Measurements from ENCODE around the gene TCEANC2. TPM values are rescaled to one million over a fixed set of nuclear protein-coding genes. Genes with fewer than 3 reads are reported as not detected.

TCEANC2 gene
- total RNA-seq, 1 experiment from 2014 or later, result 5.3 TPM

- no peak overlapping the region for H3K18ac ChIP-seq (ENCODE audit: insufficient read length, low read depth, low read length)
- no peaks in the 10 kb centered on the region; the same call in 1 of the 2 replicates for H3K27me3 Mint-ChIP-seq (ENCODE audit: low read depth)
- no CpG with 5 or more reads among the region's 2 CpGs for WGBS (ENCODE audit: extremely low coverage, insufficient read length, low lambda C conversion rate)
- no peak overlapping the region for H2BK120ac ChIP-seq (ENCODE audit: low read depth, low read length, poor library complexity, severe bottlenecking)
- no peak overlapping the region; a peak in 1 of 7 replicates for H3K27ac Mint-ChIP-seq
- no peak overlapping the region for H3T11ph ChIP-seq (ENCODE audit: low read length)
- H2BK15ac ChIP-seq (ENCODE audit: low read depth, low read length), result no peak overlapping the region
- no peak overlapping the region for H2AFZ ChIP-seq (ENCODE audit: low read length)
- no peaks in the 10 kb centered on the region for H4K20me1 ChIP-seq (ENCODE audit: control insufficient read depth, insufficient read depth, insufficient read length)
- H3K4me1 ChIP-seq (ENCODE audit: insufficient read depth, low read length), result no peaks in the 10 kb centered on the region
- no peak overlapping the region for H2BK20ac ChIP-seq (ENCODE audit: low read depth, low read length, poor library complexity, severe bottlenecking)
- no peaks in the 10 kb centered on the region for H3K79me2 ChIP-seq (ENCODE audit: insufficient read depth, low read length)
- no peak overlapping the region for H2BK5ac ChIP-seq (ENCODE audit: insufficient read length, low read length)
- 0 out of 7 replicates have a peak, but pooled peaks cover 0 to 2% (median 0%) of the 10 kb centered on the region in 3 experiments for H3K36me3 Mint-ChIP-seq (ENCODE audit: insufficient read depth in 1 of 3, low read depth in 3 of 3)
- no peak overlapping the region for H4K91ac ChIP-seq (ENCODE audit: insufficient read length, low read depth, low read length)
- H4K5ac ChIP-seq (ENCODE audit: insufficient read length, low read depth, low read length), result no peak overlapping the region
- no peak overlapping the region for H3K27ac ChIP-seq (ENCODE audit: insufficient read length, low read depth, low read length)
- DNase-seq, result peak; percentile 26
- peaks cover 5 to 10% of the 10 kb centered on the region in 2 experiments; a peak in 2 of 4 replicates for H3K4me1 Mint-ChIP-seq
- H4K8ac ChIP-seq (replicated peaks; ENCODE audit: insufficient read length, low read depth, low read length), result no peak overlapping the region
- H3K79me1 ChIP-seq (ENCODE audit: insufficient read depth, low read depth, low read length, poor library complexity, severe bottlenecking), result no peaks in the 10 kb centered on the region
- no peak overlapping the region for H3K4me3 Mint-ChIP-seq
- H3K23ac ChIP-seq (ENCODE audit: insufficient read length, low read depth, low read length), result no peak overlapping the region
- H3K9me3 Mint-ChIP-seq, result no peaks in the 10 kb centered on the region
- no peaks in the 10 kb centered on the region for H3K27me3 ChIP-seq (ENCODE audit: insufficient read depth, low read length)
- H2BK12ac ChIP-seq (ENCODE audit: insufficient read length, low read depth, low read length), result no peak overlapping the region
- no peak overlapping the region for H3K4ac ChIP-seq (ENCODE audit: low read depth, low read length)
- no peak overlapping the region for H3K14ac ChIP-seq (ENCODE audit: insufficient read depth, low read length)
- no peak overlapping the region for H3K56ac ChIP-seq (ENCODE audit: insufficient read length, low read depth, low read length)
- no peaks in the 10 kb centered on the region for H3K23me2 ChIP-seq (ENCODE audit: insufficient read length, low read depth, low read length, poor library complexity, severe bottlenecking)
- TF ChIP-seq CTCF (conservative IDR thresholded peaks at IDR 0.05), result no peak
- H3K4me2 ChIP-seq (ENCODE audit: insufficient read depth, insufficient read length, low read length), result no peak overlapping the region
- H2AK5ac ChIP-seq (ENCODE audit: insufficient read length, low read length), result no peak overlapping the region
- no peaks in the 10 kb centered on the region for H3K9me3 ChIP-seq (ENCODE audit: control insufficient read depth, low read depth, low read length)
- no peak overlapping the region for H3K9ac ChIP-seq (ENCODE audit: extremely low read depth, insufficient read length, low read length)
Observed at GRCh38 chr1:54107131-54107530, 53.7 kb downstream of the TCEANC2 start.
